Measurements from ENCODE around the gene ODAD4. TPM values are rescaled to one million over a fixed set of nuclear protein-coding genes. Genes with fewer than 3 reads are reported as not detected.

Gene ODAD4
- polyA plus RNA-seq, 1 of the 3 experiments (the other 2 are of a cell fraction), result 1.1 TPM

DNA sequence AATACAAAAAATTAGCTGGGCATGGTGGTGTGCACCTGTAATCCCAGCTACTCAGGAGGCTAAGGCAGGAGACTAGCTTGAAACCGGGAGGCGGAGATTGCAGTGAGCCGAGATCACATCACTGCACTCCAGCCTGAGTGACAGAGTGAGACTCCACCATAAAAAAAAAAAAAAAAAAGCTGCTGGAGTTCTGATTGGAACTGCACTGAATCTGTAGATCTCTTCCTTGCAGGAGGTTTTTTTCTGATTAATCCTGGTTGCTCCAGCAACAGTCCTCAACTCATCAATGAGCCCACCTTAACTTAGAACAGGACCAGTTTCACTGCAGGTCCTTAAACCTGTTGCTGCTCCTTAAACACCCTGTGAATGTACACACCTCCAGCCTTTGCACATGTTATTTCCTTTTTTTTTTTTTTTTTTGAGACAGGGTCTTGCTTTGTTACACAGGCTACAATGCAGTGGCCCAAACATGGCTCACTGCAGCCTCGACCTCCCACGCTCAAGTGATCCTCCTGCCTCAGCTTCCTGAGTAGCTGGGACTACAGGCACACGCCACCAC, 1.6 kb upstream of the ODAD4 start:
- peak overlapping the region; percentile 78 for H3K4me2 ChIP-seq
- H3K4me3 ChIP-seq (ENCODE audit: low read depth in 2 of 2, low read length in 1 of 2), result no peak overlapping the region
- peaks cover 4% of the 10 kb centered on the region for H3K79me2 ChIP-seq (ENCODE audit: insufficient read depth)
- ChIA-PET CTCF (interaction anchor here (0.7 to 1.1 kb wide), 3 partner anchors 35 to 127 kb away, joined by 3 to 4 read pairs (median 3); no protein-coding TSS in a partner anchor), POLR2A (no interaction called here)
- no peaks in the 10 kb centered on the region for H4K20me1 ChIP-seq (ENCODE audit: insufficient read depth)
- TF ChIP-seq FOSL2 (IDR thresholded peaks at IDR 0.05; ENCODE audit: borderline replicate concordance, low read depth), result no peak
- TF ChIP-seq, protein P1, sequence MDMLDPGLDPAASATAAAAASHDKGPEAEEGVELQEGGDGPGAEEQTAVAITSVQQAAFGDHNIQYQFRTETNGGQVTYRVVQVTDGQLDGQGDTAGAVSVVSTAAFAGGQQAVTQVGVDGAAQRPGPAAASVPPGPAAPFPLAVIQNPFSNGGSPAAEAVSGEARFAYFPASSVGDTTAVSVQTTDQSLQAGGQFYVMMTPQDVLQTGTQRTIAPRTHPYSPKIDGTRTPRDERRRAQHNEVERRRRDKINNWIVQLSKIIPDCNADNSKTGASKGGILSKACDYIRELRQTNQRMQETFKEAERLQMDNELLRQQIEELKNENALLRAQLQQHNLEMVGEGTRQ (IDR thresholded peaks at IDR 0.05; ENCODE audit: borderline replicate concordance, low read depth, low read length), result no peak
- no peak for TF ChIP-seq FOXM1 (IDR thresholded peaks at IDR 0.05; ENCODE audit: low read depth)
- TF ChIP-seq GABPA (IDR thresholded peaks at IDR 0.05; ENCODE audit: low read depth), result no peak
- no peak for TF ChIP-seq POLR2AphosphoS5 (IDR thresholded peaks at IDR 0.05; ENCODE audit: low read depth, low read length)
- TF ChIP-seq, protein P2, sequence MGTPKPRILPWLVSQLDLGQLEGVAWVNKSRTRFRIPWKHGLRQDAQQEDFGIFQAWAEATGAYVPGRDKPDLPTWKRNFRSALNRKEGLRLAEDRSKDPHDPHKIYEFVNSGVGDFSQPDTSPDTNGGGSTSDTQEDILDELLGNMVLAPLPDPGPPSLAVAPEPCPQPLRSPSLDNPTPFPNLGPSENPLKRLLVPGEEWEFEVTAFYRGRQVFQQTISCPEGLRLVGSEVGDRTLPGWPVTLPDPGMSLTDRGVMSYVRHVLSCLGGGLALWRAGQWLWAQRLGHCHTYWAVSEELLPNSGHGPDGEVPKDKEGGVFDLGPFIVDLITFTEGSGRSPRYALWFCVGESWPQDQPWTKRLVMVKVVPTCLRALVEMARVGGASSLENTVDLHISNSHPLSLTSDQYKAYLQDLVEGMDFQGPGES (IDR thresholded peaks at IDR 0.05; ENCODE audit: low read depth, low read length), result no peak
- no peak for TF ChIP-seq MEF2A (IDR thresholded peaks at IDR 0.05; ENCODE audit: borderline replicate concordance, low read depth)
- TF ChIP-seq, protein P3, sequence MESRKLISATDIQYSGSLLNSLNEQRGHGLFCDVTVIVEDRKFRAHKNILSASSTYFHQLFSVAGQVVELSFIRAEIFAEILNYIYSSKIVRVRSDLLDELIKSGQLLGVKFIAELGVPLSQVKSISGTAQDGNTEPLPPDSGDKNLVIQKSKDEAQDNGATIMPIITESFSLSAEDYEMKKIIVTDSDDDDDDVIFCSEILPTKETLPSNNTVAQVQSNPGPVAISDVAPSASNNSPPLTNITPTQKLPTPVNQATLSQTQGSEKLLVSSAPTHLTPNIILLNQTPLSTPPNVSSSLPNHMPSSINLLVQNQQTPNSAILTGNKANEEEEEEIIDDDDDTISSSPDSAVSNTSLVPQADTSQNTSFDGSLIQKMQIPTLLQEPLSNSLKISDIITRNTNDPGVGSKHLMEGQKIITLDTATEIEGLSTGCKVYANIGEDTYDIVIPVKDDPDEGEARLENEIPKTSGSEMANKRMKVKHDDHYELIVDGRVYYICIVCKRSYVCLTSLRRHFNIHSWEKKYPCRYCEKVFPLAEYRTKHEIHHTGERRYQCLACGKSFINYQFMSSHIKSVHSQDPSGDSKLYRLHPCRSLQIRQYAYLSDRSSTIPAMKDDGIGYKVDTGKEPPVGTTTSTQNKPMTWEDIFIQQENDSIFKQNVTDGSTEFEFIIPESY (IDR thresholded peaks at IDR 0.05; ENCODE audit: borderline replicate concordance, low read depth), result no peak
- no peak for TF ChIP-seq FOXJ3 (CRISPR knock-in tag; IDR thresholded peaks at IDR 0.05)
- no peak for TF ChIP-seq ELF1 (IDR thresholded peaks at IDR 0.05)
- no peak for TF ChIP-seq EP300 (IDR thresholded peaks at IDR 0.05; ENCODE audit: borderline replicate concordance in 1 of 2, low read depth in 1 of 2, low read length in 1 of 2)
- TF ChIP-seq, protein P4, sequence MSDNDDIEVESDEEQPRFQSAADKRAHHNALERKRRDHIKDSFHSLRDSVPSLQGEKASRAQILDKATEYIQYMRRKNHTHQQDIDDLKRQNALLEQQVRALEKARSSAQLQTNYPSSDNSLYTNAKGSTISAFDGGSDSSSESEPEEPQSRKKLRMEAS (IDR thresholded peaks at IDR 0.05; ENCODE audit: low read depth), result no peak
- TF ChIP-seq RCOR1 (IDR thresholded peaks at IDR 0.05; ENCODE audit: low read length), result no peak
- no peak for TF ChIP-seq YY1 (IDR thresholded peaks at IDR 0.05; ENCODE audit: low read depth)
- no peak for TF ChIP-seq EZH2phosphoT487 (IDR thresholded peaks at IDR 0.05; ENCODE audit: borderline replicate concordance, low read depth)
- TF ChIP-seq, protein P5, sequence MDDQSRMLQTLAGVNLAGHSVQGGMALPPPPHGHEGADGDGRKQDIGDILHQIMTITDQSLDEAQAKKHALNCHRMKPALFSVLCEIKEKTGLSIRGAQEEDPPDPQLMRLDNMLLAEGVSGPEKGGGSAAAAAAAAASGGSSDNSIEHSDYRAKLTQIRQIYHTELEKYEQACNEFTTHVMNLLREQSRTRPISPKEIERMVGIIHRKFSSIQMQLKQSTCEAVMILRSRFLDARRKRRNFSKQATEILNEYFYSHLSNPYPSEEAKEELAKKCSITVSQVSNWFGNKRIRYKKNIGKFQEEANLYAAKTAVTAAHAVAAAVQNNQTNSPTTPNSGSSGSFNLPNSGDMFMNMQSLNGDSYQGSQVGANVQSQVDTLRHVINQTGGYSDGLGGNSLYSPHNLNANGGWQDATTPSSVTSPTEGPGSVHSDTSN (IDR thresholded peaks at IDR 0.05), result no peak
- no peak for TF ChIP-seq NFIC (IDR thresholded peaks at IDR 0.05; ENCODE audit: borderline replicate concordance)
- no peak for TF ChIP-seq TAF1 (IDR thresholded peaks at IDR 0.05; ENCODE audit: borderline replicate concordance, low read depth, low read length)
- no peak for TF ChIP-seq CHD2 (IDR thresholded peaks at IDR 0.05; ENCODE audit: low read length, partially characterized antibody)
- no peak for TF ChIP-seq RXRA (IDR thresholded peaks at IDR 0.05; ENCODE audit: borderline replicate concordance, low read depth)
- peak overlapping the region in 1 of 2 experiments; percentile 81; a peak in 1 of 4 replicates for H3K27ac ChIP-seq (ENCODE audit: low read depth in 2 of 2, low read length in 1 of 2)
- no peak overlapping the region for H3K9ac ChIP-seq
- peaks cover 0 to 10% of the 10 kb centered on the region in 2 experiments; a peak in 3 of 4 replicates for H3K4me1 ChIP-seq (ENCODE audit: control insufficient read depth in 1 of 2, insufficient read depth in 2 of 2, low read depth in 1 of 2, low read length in 1 of 2)
- no peaks in the 10 kb centered on the region for H3K36me3 ChIP-seq (replicated peaks in 1 of 2; ENCODE audit: control insufficient read depth in 1 of 2, insufficient read depth in 2 of 2, low read length in 1 of 2)
- H3K9me2 ChIP-seq, result no peaks in the 10 kb centered on the region
- H3F3A ChIP-seq (replicated peaks; ENCODE audit: insufficient read depth), result peaks cover 6% of the 10 kb centered on the region
- no peaks in the 10 kb centered on the region for H3K27me3 ChIP-seq (ENCODE audit: insufficient read depth)
- H3K9me3 ChIP-seq, result no peaks in the 10 kb centered on the region
- H2AFZ ChIP-seq (ENCODE audit: low read depth), result peak overlapping the region; percentile 77; the same call in 1 of the 2 replicates
- DNase-seq, result no peak
- 82% methylated on average over 6 of the region's 6 CpGs for WGBS (ENCODE audit: low lambda C conversion rate)
